Thymus (tissue), 14 donors: ENCODE results near the gene BEND6. TPM values are rescaled to one million over a fixed set of nuclear protein-coding genes. Genes with fewer than 3 reads are reported as not detected.

Experiments
- DNase-seq, 9 donors: peaks; one replicate each; pipeline ENCODE4 v3.0.0-alpha.2; 2013; ENCODE audit warnings: low spot score in 9 of 9, low read depth in 6 of 9, missing footprints in 1 of 9
- H3K27ac ChIP-seq, 2 donors: one replicate each; pipeline ENCODE4 v1.5.1; 2013; ENCODE audit warnings: control low read depth in 1 of 2, low read depth in 1 of 2, low read length in 1 of 2, mild to moderate bottlenecking in 1 of 2, moderate library complexity in 1 of 2
- H3K27me3 ChIP-seq, 2 donors: one replicate each; pipeline ENCODE4 v1.5.1; 2013; ENCODE audit warnings: low read length in 1 of 2; ENCODE audit not compliant: control insufficient read depth in 2 of 2, insufficient read depth in 1 of 2
- H3K36me3 ChIP-seq, 2 donors: one replicate each; pipeline ENCODE4 v1.5.1; 2013; ENCODE audit warnings: low read length in 1 of 2, mild to moderate bottlenecking in 1 of 2, moderate library complexity in 1 of 2; ENCODE audit not compliant: control insufficient read depth in 2 of 2, insufficient read depth in 2 of 2
- H3K4me1 ChIP-seq, 2 donors: one replicate each; pipeline ENCODE4 v1.5.1; 2013; ENCODE audit warnings: low read length in 2 of 2; ENCODE audit not compliant: control insufficient read depth in 2 of 2, insufficient read depth in 2 of 2
- H3K4me3 ChIP-seq, 2 donors: one replicate each; pipeline ENCODE4 v1.5.1; 2013; ENCODE audit warnings: low read length in 2 of 2, control low read depth in 1 of 2, mild to moderate bottlenecking in 1 of 2
- H3K9me3 ChIP-seq, 2 donors: one replicate each; pipeline ENCODE4 v1.5.1; 2013; ENCODE audit warnings: low read length in 1 of 2, mild to moderate bottlenecking in 1 of 2; ENCODE audit not compliant: control insufficient read depth in 2 of 2, insufficient read depth in 1 of 2
- WGBS: extraction: QIAGEN DNeasy Blood & Tissue Kit; methylation state at CpG from one replicate; pipeline ENCODE4 v1.1.7; 2013; 5-methylcytosine and 5-hydroxymethylcytosine counted together
- long read RNA-seq, 10 donors: transcript quantifications; one replicate each; lab custom pipeline, GENCODE V29; 2026
- polyA plus RNA-seq: library from polyadenylated mRNA; stranded (reverse); fragments of 200-250 nt; gene quantifications from one replicate; pipeline ENCODE4 v1.2.3, GENCODE V29; 2013
- total RNA-seq: library from RNA; stranded (reverse); fragments of 120-200 nt; gene quantifications from one replicate; pipeline ENCODE4 v1.2.4, GENCODE V29; 2013
- donor health status: healthy.

BEND6 gene, protein sequence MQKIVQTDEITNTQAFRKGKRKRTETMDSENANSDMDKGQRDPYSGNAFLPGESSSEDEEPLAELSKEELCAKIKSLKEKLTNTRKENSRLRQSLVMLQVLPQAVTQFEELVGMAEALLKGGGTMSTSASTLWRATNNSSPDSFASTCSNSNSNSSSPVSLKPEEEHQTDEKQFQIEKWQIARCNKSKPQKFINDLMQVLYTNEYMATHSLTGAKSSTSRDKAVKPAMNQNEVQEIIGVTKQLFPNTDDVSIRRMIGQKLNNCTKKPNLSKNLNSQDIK
- total RNA-seq (1.1 TPM), polyA plus RNA-seq (0.98 TPM)
- long read RNA-seq, donor 1 = 0 reads
- long read RNA-seq, donor 2 = 0 reads
- long read RNA-seq, donor 3 = 0 reads
- long read RNA-seq, donor 4 = 0 reads
- long read RNA-seq, donor 5, partial matches to known transcripts = 0 of 2 reads
- long read RNA-seq, donor 5, other reads (novel, unspliced or antisense) = 0 of 2 reads
- long read RNA-seq, donor 6, partial matches to known transcripts = 0 of 2 reads
- long read RNA-seq, donor 6, other reads (novel, unspliced or antisense) = 0 of 2 reads
- long read RNA-seq, donor 7 = 0 reads
- long read RNA-seq, donor 8 = 0 reads
- long read RNA-seq, donor 9 = 0 reads
- long read RNA-seq, donor 10 = 0 reads

- Histone ChIP-seq H3K9me3 (no peaks in the 10 kb centered on the region), H3K4me3 (peak within 1 kb of the TSS; percentile 57 to 74), H3K36me3 (no peaks in the 10 kb centered on the region), H3K27ac (peak within 1 kb of the TSS in 1 of 2 donors; percentile 13), H3K4me1 (peaks cover 9 to 19% of the 10 kb centered on the region in 2 donors), H3K27me3 (peaks cover 20 to 28% of the 10 kb centered on the region in 2 donors)
- under 1% methylated on average over 107 of the region's 107 CpGs for WGBS
- peak in 6 of 9 donors; percentile 22 to 67 (median 42) for DNase-seq
Observed at GRCh38 chr6:56954403-56955170, at the start of gene BEND6. BEND6 (plus strand) TSS chr6:56955107; CDS start chr6:56981811, 26,704 bp downstream.

DNA sequence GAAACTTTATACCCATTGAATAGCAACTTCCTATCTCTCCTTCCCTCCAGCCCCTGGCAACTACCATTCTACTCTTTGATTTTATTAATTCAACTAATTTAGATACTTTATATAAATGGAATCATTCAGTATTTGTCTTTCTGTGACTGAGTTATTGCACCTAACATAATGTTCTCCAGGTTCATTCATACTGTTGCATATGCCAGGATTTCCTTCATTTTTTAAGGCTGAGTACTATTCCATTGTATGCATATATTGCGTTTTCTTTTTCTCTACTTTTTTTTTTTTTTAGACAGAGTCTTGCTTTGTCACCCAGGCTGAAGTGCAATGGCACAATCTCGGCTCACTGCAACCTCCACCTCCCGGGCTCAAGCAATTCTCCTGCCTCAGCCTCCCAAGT lies 49.5 kb upstream of the BEND6 start:
- no peaks in the 10 kb centered on the region for H3K4me1 ChIP-seq
- no peak overlapping the region for H3K4me3 ChIP-seq
- no peaks in the 10 kb centered on the region for H3K27me3 ChIP-seq
- DNase-seq = no peak
- no peak overlapping the region for H3K27ac ChIP-seq
- H3K36me3 ChIP-seq = no peaks in the 10 kb centered on the region
- WGBS = 98% methylated on average over 3 of the region's 3 CpGs
- no peaks in the 10 kb centered on the region for H3K9me3 ChIP-seq

GRCh38 chr6:56906752-56907151 lies 48.2 kb upstream of the BEND6 start:
- 94% methylated on average over 3 of the region's 3 CpGs for WGBS
- no peaks in the 10 kb centered on the region for H3K36me3 ChIP-seq

DNA sequence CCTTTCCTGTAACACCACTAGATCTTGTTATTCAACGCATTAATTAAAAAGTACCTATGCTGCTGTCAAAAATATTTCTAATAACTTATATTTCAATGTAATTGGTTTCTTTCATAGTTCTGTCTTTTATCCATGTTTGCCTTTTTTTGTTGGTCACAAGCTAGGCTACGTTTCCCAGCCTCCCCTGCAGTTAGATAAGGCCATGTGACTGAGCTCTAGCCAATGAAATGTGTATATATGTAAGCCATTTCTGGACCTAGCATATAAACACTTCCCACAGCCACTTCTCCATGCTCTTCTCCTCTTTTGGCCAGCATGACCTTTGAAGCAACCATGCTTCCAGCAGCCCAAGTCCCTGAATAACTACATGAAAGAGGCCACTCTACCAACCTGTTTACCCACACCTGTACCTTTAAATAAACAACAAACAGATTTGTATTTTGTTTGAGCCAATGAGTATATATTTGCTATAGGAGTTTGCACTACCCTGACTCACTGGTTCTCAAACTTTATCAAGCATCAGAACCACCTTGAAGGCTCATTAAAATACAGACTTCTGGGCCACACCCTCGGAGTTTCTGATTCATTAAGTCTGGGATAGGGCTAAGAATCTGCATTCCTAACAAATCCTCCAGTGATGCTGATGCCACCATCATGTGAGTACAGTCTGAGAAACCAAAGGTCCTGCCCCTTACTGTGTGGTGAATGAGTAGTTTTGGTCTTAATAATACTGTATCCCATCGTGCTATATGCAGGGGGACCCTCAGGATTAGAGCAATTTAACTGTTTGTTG lies 45.6 kb upstream of the BEND6 start:
- DNase-seq = no peak
- Histone ChIP-seq H3K4me1 (no peaks in the 10 kb centered on the region), H3K27me3 (no peaks in the 10 kb centered on the region), H3K9me3 (no peaks in the 10 kb centered on the region), H3K36me3 (no peaks in the 10 kb centered on the region), H3K4me3 (no peak overlapping the region), H3K27ac (no peak overlapping the region)
- WGBS = 89% methylated on average over 4 of the region's 4 CpGs

More at GRCh38 chr6:56906752-56907151, 48.2 kb upstream of the BEND6 start:
- no peak overlapping the region for H3K4me3 ChIP-seq
- no peaks in the 10 kb centered on the region for H3K9me3 ChIP-seq
- H3K4me1 ChIP-seq = no peaks in the 10 kb centered on the region
- H3K27ac ChIP-seq = no peak overlapping the region
- no peak for DNase-seq
- no peaks in the 10 kb centered on the region for H3K27me3 ChIP-seq

GRCh38 chr6:56911847-56912246 lies 43.1 kb upstream of the BEND6 start:
- Histone ChIP-seq H3K36me3 (no peaks in the 10 kb centered on the region), H3K4me3 (no peak overlapping the region), H3K27ac (no peak overlapping the region), H3K27me3 (no peaks in the 10 kb centered on the region), H3K4me1 (peaks cover 0 to 2% of the 10 kb centered on the region in 2 donors), H3K9me3 (no peaks in the 10 kb centered on the region)
- DNase-seq = no peak
- 97% methylated on average over 1 of the region's 1 CpG for WGBS

GRCh38 chr6:56913285-56914074 lies 41.4 kb upstream of the BEND6 start:
- no peaks in the 10 kb centered on the region for H3K36me3 ChIP-seq
- no peaks in the 10 kb centered on the region for H3K9me3 ChIP-seq
- no peaks in the 10 kb centered on the region for H3K27me3 ChIP-seq
- H3K4me3 ChIP-seq = no peak overlapping the region
- H3K4me1 ChIP-seq = peaks cover 0 to 2% of the 10 kb centered on the region in 2 donors
- H3K27ac ChIP-seq = no peak overlapping the region
- DNase-seq = no peak
- 61% methylated on average over 3 of the region's 3 CpGs for WGBS

DNA sequence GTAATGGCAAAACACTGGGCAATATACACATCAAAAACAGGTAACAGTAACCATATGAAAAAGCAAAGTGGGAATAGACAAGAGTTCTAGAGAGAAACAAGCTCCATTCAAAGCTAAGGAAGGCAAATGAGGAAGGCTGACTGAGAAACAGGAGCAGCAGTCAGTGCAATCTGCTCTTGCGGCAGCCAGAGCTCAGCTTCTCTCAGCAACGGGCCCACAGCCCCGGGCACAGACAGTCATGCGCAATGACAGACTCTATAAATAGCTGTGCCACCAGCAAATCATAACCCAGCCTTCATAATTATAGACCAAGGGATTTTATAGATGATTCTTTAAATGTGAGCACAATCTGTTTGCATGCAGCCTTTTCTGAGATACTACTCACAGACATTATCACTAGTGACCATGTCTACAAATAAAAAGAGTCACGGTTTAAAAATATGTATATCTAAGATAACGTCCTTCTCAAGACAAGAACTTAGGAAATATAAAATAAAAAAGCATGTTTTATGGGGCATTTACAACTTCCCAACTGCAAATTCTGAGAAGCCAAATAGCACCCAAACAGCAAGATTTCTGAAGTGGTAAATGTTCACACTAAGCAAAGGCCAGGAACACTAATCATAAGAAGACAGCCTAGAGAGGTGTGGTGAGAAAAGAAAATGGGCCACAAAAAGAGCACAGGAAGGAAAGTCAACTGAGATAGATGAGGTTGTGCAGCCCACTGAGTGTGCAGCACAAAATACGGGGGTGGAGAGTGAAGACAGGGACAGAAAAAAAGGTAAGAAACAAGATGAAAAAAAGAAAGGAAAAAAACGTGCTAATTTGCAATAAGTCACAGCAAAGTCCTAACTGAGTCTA lies 39.9 kb upstream of the BEND6 start:
- Histone ChIP-seq H3K36me3 (no peaks in the 10 kb centered on the region), H3K27me3 (no peaks in the 10 kb centered on the region), H3K9me3 (no peaks in the 10 kb centered on the region), H3K27ac (no peak overlapping the region), H3K4me3 (no peak overlapping the region), H3K4me1 (peaks cover 0 to 2% of the 10 kb centered on the region in 2 donors)
- DNase-seq = peak in 2 of 9 donors; percentile 18 to 48
- 46% methylated on average over 8 of the region's 8 CpGs for WGBS
